ENCODE measurements around the gene PARD3.
"Not testable (repeated sequence)": the region's sequence is repeated elsewhere in the genome, so short reads cannot be mapped to it uniquely, and the experiment has no call there.

The PARD3 gene

DNA sequence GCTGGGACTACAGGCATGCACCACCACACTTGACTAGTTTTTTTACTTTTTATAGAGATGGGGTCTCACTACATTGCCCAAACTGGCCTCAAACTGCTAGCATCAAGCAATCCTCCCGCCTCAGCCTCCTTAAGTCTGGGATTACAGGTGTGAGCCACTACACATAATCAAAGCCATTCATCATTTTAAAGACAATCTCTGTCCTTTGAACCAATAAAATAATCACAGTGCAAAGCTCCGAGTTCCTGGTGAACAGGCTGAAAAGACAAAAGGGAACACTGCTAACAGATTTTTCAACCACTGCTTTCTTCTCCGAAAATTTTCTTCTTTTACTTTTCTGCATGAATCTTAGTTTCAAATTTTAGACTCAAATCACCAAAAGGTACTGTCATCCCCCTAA lies 58.5 kb downstream of the PARD3 start:
- Histone ChIP-seq H3K79me2 (peaks cover 38% of the 10 kb centered on the region), H3K36me3 (ENCODE audit: control insufficient read depth, insufficient read depth, low read length) (no peaks in the 10 kb centered on the region), H2AFZ (no peak overlapping the region), H3K27me3 (ENCODE audit: control insufficient read depth, insufficient read depth, low read length) (no peaks in the 10 kb centered on the region), H3K4me2 (ENCODE audit: low read length) (no peak overlapping the region), H3K9me3 (ENCODE audit: control insufficient read depth, low read length) (no peaks in the 10 kb centered on the region), H3K4me3 (ENCODE audit: low read depth, low read length) (no peak overlapping the region), H3K4me1 (peaks cover 6% of the 10 kb centered on the region), H3K27ac (no peak overlapping the region), H3K9ac (no peak overlapping the region)
- TF ChIP-seq CTCF (IDR thresholded peaks at IDR 0.05): no peak

DNA sequence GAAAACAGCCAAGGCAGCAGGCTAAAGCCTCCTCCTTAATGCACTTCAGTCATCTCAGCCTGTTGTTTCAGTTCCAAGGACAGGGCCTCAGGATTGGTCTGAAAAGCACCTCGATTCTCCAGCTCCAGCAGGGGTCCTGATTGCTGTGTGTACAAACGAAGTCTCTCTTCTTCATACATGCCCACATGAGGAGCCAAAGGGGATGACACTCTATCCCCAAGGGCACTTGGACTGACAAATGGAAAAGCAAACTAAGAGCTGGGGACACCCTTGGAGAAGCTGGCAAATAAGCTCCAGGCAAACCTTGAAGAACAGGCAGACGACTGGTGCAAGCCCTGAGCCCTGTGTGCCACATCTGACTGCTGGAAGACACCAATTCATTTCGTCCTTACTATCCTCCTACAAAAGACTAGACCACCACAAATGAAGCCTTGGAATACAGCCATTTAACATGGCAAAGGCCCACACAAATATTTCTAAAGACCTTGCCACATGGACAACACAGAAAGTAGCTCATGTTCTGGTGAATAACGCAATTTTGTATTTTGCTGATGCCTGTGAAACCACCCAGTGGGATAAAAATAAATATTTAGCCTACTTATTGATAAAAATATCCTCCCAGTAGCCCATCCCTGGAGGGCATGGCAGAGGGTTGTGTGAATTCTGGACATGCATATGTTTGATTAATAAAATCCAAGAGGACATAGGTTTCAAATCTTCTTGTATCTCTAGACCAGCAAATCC lies 61.9 kb downstream of the PARD3 start:
- H3K9ac ChIP-seq: no peak overlapping the region
- peaks cover 34% of the 10 kb centered on the region for H3K79me2 ChIP-seq
- no peaks in the 10 kb centered on the region for H3K9me3 ChIP-seq (ENCODE audit: control insufficient read depth, low read length)
- no peak overlapping the region for H3K27ac ChIP-seq
- H3K36me3 ChIP-seq (ENCODE audit: control insufficient read depth, insufficient read depth, low read length): no peaks in the 10 kb centered on the region
- no peak overlapping the region for H3K4me2 ChIP-seq (ENCODE audit: low read length)
- H3K4me1 ChIP-seq: peaks cover 9% of the 10 kb centered on the region
- no peak overlapping the region for H3K4me3 ChIP-seq (ENCODE audit: low read depth, low read length)
- H3K27me3 ChIP-seq (ENCODE audit: control insufficient read depth, insufficient read depth, low read length): no peaks in the 10 kb centered on the region
- no peak overlapping the region for H2AFZ ChIP-seq
- no peak for TF ChIP-seq CTCF (IDR thresholded peaks at IDR 0.05)

DNA sequence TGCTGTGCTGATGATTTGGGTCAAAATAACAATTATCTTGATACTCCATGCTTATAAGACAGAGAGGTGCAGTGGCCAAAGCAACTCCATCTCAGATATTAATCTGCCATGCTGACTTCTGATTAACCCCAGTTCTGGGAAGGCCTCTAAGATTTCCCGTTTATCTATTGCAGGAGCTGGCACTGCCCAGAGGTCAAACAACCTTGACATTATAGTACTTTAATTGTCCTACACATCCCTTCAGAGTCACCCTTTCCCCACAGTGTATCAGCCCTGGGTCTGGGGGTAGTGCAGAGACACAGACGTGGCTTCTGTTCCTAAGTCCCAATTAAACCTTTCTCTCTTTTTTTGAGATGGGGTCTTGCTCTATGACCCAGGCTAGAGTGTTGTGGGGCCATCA lies 63.8 kb downstream of the PARD3 start:
- H3K27ac ChIP-seq: no peak overlapping the region
- H3K4me1 ChIP-seq: peaks cover 9% of the 10 kb centered on the region
- no peak overlapping the region for H3K4me2 ChIP-seq (ENCODE audit: low read length)
- no peaks in the 10 kb centered on the region for H3K36me3 ChIP-seq (ENCODE audit: control insufficient read depth, insufficient read depth, low read length)
- H3K27me3 ChIP-seq (ENCODE audit: control insufficient read depth, insufficient read depth, low read length): no peaks in the 10 kb centered on the region
- H3K4me3 ChIP-seq (ENCODE audit: low read depth, low read length): no peak overlapping the region
- no peak for TF ChIP-seq CTCF (IDR thresholded peaks at IDR 0.05)
- H3K9ac ChIP-seq: no peak overlapping the region
- H3K79me2 ChIP-seq: peaks cover 28% of the 10 kb centered on the region
- H3K9me3 ChIP-seq (ENCODE audit: control insufficient read depth, low read length): no peaks in the 10 kb centered on the region
- no peak overlapping the region for H2AFZ ChIP-seq

DNA sequence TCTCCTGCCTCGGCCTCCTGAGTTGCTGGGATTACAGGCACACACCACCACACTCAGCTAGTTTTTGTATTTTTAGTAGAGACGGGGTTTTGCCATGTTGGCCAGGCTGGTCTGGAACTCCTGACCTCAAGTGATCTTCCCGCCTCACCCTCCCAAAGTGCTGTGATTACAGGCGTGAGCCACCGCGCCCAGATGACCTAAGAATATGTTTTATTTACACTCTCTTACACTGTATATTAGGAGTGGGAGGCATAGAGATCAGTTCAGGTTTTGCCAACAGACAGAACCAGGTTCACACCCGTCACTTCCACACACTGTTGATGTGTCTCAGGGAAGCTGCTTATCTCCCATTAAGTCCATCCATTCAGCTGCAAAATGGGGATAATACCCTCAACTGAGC lies 64.3 kb downstream of the PARD3 start:
- not testable (repeated sequence) for H3K27ac ChIP-seq, H3K4me1 ChIP-seq

DNA sequence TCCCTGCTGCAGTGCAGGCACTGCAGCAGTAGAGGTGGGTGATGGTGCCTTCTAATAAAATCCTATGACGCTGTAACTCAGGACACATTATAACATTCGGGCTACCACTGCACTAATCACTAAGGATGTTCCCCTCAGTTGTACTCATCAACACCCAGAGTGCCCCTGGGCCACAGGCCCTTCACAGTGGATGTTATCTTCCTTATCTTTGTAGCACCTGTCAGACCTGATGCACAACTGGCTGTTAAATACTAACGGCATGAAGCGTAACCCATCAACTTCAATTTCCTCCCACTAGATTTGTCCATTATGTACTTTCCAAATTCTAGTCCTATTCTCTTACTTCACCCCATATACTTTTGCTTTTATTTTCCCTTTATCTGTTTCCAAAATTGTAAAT lies 66.3 kb downstream of the PARD3 start:
- Histone ChIP-seq H3K4me3 (ENCODE audit: low read depth, low read length) (no peak overlapping the region), H3K79me2 (peaks cover 23% of the 10 kb centered on the region), H3K4me2 (ENCODE audit: low read length) (no peak overlapping the region), H3K27me3 (ENCODE audit: control insufficient read depth, insufficient read depth, low read length) (no peaks in the 10 kb centered on the region), H3K27ac (no peak overlapping the region), H2AFZ (no peak overlapping the region), H3K36me3 (ENCODE audit: control insufficient read depth, insufficient read depth, low read length) (no peaks in the 10 kb centered on the region), H3K9me3 (ENCODE audit: control insufficient read depth, low read length) (no peaks in the 10 kb centered on the region), H3K9ac (no peak overlapping the region), H3K4me1 (peaks cover 13% of the 10 kb centered on the region)
- TF ChIP-seq CTCF (IDR thresholded peaks at IDR 0.05): no peak

More for the DNA sequence above, 64.3 kb downstream of the PARD3 start:
- not testable (repeated sequence) for H3K4me3 ChIP-seq (ENCODE audit: low read depth, low read length); H3K9ac ChIP-seq; H2AFZ ChIP-seq; H3K4me2 ChIP-seq (ENCODE audit: low read length); H3K36me3 ChIP-seq (ENCODE audit: control insufficient read depth, insufficient read depth, low read length); H3K9me3 ChIP-seq (ENCODE audit: control insufficient read depth, low read length); H3K27me3 ChIP-seq (ENCODE audit: control insufficient read depth, insufficient read depth, low read length)
- H3K79me2 ChIP-seq: peaks cover 26% of the 10 kb centered on the region

Data from parathyroid adenoma (tissue), 2 donors.